Mesenchymal stem cell (in vitro differentiated cells and primary cell): ENCODE measurements around the gene AGAP1.
A peak's percentile ranks its signal among the peaks of the same experiment; 100 is the strongest.

Experiments
- DNase-seq: peaks from one replicate; pipeline ENCODE4 v3.0.0-alpha.2; 2013
- H2AFZ ChIP-seq: one replicate; pipeline ENCODE4 v1.6.1; 2013; ENCODE audit warnings: low read depth, mild to moderate bottlenecking, control low read depth, inconsistent platforms, low read length, moderate library complexity
- H2AK5ac ChIP-seq: 2 replicates; pipeline ENCODE4 v1.6.1; 2013; ENCODE audit warnings: low read length, moderate library complexity, mild to moderate bottlenecking, inconsistent platforms; ENCODE audit not compliant: severe bottlenecking
- H2BK120ac ChIP-seq: one replicate; pipeline ENCODE4 v1.6.1; 2013; ENCODE audit warnings: low read depth, mild to moderate bottlenecking, inconsistent platforms, low read length, moderate library complexity
- H2BK12ac ChIP-seq, 2 experiments: one replicate each; pipeline ENCODE4 v1.6.1; 2013; ENCODE audit warnings: inconsistent platforms in 2 of 2, low read length in 2 of 2, mild to moderate bottlenecking in 2 of 2, moderate library complexity in 2 of 2, control low read depth in 1 of 2
- H2BK15ac ChIP-seq: one replicate; pipeline ENCODE4 v1.6.1; 2013; ENCODE audit warnings: mild to moderate bottlenecking, low read depth, inconsistent platforms; ENCODE audit not compliant: poor library complexity, severe bottlenecking
- H2BK5ac ChIP-seq: 2 replicates; pipeline ENCODE4 v1.6.1; 2013; ENCODE audit warnings: low read depth, mild to moderate bottlenecking, low read length, control low read depth, inconsistent platforms; ENCODE audit not compliant: poor library complexity, severe bottlenecking
- H3K14ac ChIP-seq, 2 experiments: one replicate each; pipeline ENCODE4 v1.6.1; 2013; ENCODE audit warnings: inconsistent platforms in 2 of 2, low read length in 2 of 2, control low read depth in 1 of 2, mild to moderate bottlenecking in 1 of 2, moderate library complexity in 1 of 2
- H3K18ac ChIP-seq, 2 experiments: one replicate each; pipeline ENCODE4 v1.6.1; 2013; ENCODE audit warnings: inconsistent platforms in 2 of 2, low read length in 2 of 2, control low read depth in 1 of 2, low read depth in 1 of 2, mild to moderate bottlenecking in 1 of 2
- H3K23ac ChIP-seq, 2 experiments: one replicate each; pipeline ENCODE4 v1.6.1; 2013; ENCODE audit warnings: inconsistent platforms in 2 of 2, low read length in 2 of 2, mild to moderate bottlenecking in 2 of 2, moderate library complexity in 2 of 2, control low read depth in 1 of 2
- H3K27ac ChIP-seq: 2 replicates; pipeline ENCODE4 v1.5.1; 2013; ENCODE audit warnings: mild to moderate bottlenecking, moderate library complexity, low read length, control low read depth, inconsistent platforms; ENCODE audit not compliant: poor library complexity, severe bottlenecking
- H3K27me3 ChIP-seq, 2 experiments: 2 replicates each; pipeline versions ENCODE4 v1.6.1 to v1.7.0; 2013; ENCODE audit warnings: low read length in 2 of 2, mild to moderate bottlenecking in 2 of 2, moderate library complexity in 2 of 2, control low read depth in 1 of 2, inconsistent platforms in 1 of 2; ENCODE audit not compliant: control insufficient read depth in 1 of 2, insufficient read depth in 1 of 2
- H3K36me3 ChIP-seq, 2 experiments: 2 replicates each; pipeline versions ENCODE4 v1.6.1 to v1.7.0; 2013; ENCODE audit warnings: low read length in 2 of 2, control low read depth in 1 of 2, inconsistent platforms in 1 of 2, low read depth in 1 of 2, mild to moderate bottlenecking in 1 of 2; ENCODE audit not compliant: insufficient read depth in 2 of 2, control insufficient read depth in 1 of 2
- H3K4ac ChIP-seq, 2 experiments: one replicate each; pipeline ENCODE4 v1.6.1; 2013; ENCODE audit warnings: inconsistent platforms in 2 of 2, low read length in 2 of 2, mild to moderate bottlenecking in 2 of 2, moderate library complexity in 2 of 2, control low read depth in 1 of 2, low read depth in 1 of 2
- H3K4me1 ChIP-seq: 2 replicates; pipeline ENCODE4 v1.6.1; 2013; ENCODE audit warnings: low read depth, low read length, control low read depth; ENCODE audit not compliant: control insufficient read depth, insufficient read depth
- H3K4me2 ChIP-seq: 2 replicates; pipeline ENCODE4 v1.6.1; 2013; ENCODE audit warnings: low read length, mild to moderate bottlenecking, inconsistent platforms; ENCODE audit not compliant: poor library complexity, severe bottlenecking
- H3K4me3 ChIP-seq, 2 experiments: 2 replicates each; pipeline versions ENCODE4 v1.5.1 to v1.7.0; 2013; ENCODE audit warnings: low read length in 2 of 2, mild to moderate bottlenecking in 2 of 2, control low read depth in 1 of 2, low read depth in 1 of 2; ENCODE audit not compliant: insufficient read depth in 1 of 2
- H3K79me1 ChIP-seq: replicated peaks from 2 replicates; pipeline ENCODE4 v1.6.1; 2013; ENCODE audit warnings: mild to moderate bottlenecking, control low read depth, low read length, inconsistent platforms; ENCODE audit not compliant: poor library complexity, severe bottlenecking
- H3K9ac ChIP-seq: 2 replicates; pipeline ENCODE4 v1.7.0; 2013; ENCODE audit warnings: mild to moderate bottlenecking, low read length, moderate library complexity
- H3K9me3 ChIP-seq: 2 replicates; pipeline ENCODE4 v1.7.0; 2013; ENCODE audit warnings: mild to moderate bottlenecking, low read length; ENCODE audit not compliant: control insufficient read depth
- H4K8ac ChIP-seq: one replicate; pipeline ENCODE4 v1.6.1; 2013; ENCODE audit warnings: inconsistent platforms, mild to moderate bottlenecking, low read length, moderate library complexity
- H4K91ac ChIP-seq: one replicate; pipeline ENCODE4 v1.6.1; 2013; ENCODE audit warnings: mild to moderate bottlenecking, low read length, inconsistent platforms
- WGBS: methylation state at CpG from one replicate; pipeline ENCODE4 v1.1.7; 2013; ENCODE audit warnings: mixed read lengths; 5-methylcytosine and 5-hydroxymethylcytosine counted together

The AGAP1 gene

DNA sequence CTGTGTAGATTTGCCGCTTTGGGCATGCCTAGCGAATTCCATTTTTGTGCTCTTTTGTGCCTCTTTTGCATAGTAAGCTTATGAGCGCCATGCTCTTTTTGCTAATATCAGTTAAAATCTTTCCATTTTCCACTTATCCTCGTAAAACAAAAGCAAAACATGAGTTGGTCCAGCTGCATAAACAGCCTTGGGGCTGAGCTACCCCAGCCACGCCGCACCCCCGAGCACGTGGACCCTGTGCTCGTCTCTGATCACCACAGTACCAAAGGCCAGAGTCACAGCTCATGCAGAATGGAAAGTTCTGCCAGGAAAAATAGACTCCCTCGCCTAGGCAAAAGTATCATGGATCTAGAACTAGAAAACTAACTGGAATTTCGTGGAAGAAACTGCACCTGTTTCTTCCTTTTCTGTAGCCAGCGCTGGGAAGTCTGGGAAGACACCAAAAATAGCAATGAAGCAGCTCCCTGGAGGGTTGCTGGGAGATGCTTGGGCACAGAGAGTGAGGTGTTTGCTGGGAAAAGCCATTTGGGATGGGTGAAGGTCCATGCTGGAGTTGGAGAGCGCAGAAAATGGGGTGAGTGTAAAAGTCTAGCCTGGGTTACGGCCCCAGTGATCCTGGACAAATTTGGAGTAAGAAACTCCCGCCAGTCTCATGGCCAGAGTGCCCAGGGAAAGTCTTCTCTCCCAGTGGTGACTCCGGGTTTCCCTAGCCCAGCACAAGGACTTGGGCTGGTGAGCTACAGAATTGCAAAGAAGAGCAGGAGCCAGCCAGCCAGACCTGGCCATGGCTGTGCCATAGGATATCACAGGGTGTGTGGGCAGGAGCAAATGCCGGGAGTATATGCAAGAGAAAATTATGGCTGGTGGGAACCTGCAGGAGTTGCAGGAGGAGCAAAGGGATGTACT lies 456.0 kb downstream of the AGAP1 start:
- DNase-seq = no peak
- H2AK5ac ChIP-seq = no peak overlapping the region
- no peaks in the 10 kb centered on the region for H3K27me3 ChIP-seq
- peaks cover 2% of the 10 kb centered on the region for H3K79me1 ChIP-seq
- H2BK15ac ChIP-seq = no peak overlapping the region
- no peak overlapping the region for H2BK12ac ChIP-seq
- 95% methylated on average over 17 of the region's 17 CpGs for WGBS
- no peak overlapping the region for H2BK5ac ChIP-seq
- no peak overlapping the region for H3K4me2 ChIP-seq
- H3K4ac ChIP-seq = no peak overlapping the region
- peaks cover 8% of the 10 kb centered on the region for H3K4me1 ChIP-seq
- no peak overlapping the region for H3K23ac ChIP-seq
- no peak overlapping the region for H3K14ac ChIP-seq
- H2AFZ ChIP-seq = no peak overlapping the region
- no peak overlapping the region for H3K9ac ChIP-seq
- H4K8ac ChIP-seq = no peak overlapping the region
- no peak overlapping the region for H3K27ac ChIP-seq
- no peak overlapping the region for H3K18ac ChIP-seq
- no peak overlapping the region for H2BK120ac ChIP-seq
- H3K36me3 ChIP-seq = peaks cover 0 to 3% of the 10 kb centered on the region in 2 experiments
- no peaks in the 10 kb centered on the region for H3K9me3 ChIP-seq
- no peak overlapping the region for H4K91ac ChIP-seq
- H3K4me3 ChIP-seq = no peak overlapping the region

GRCh38 chr2:235950473-235950809 lies 456.6 kb downstream of the AGAP1 start:
- WGBS = 39% methylated on average over 2 of the region's 3 CpGs
- Histone ChIP-seq H2BK5ac (no peak overlapping the region), H3K4ac (no peak overlapping the region), H3K36me3 (peaks cover 3 to 6% of the 10 kb centered on the region in 2 experiments), H3K27ac (no peak overlapping the region), H3K9ac (no peak overlapping the region), H3K18ac (no peak overlapping the region), H3K9me3 (no peaks in the 10 kb centered on the region), H4K8ac (no peak overlapping the region), H2AK5ac (no peak overlapping the region), H2BK15ac (no peak overlapping the region), H3K4me3 (no peak overlapping the region), H2BK120ac (no peak overlapping the region), H3K23ac (no peak overlapping the region), H3K27me3 (no peaks in the 10 kb centered on the region), H3K4me2 (no peak overlapping the region), H3K79me1 (peaks cover 2% of the 10 kb centered on the region), H4K91ac (no peak overlapping the region), H3K4me1 (peaks cover 8% of the 10 kb centered on the region), H3K14ac (no peak overlapping the region), H2AFZ (no peak overlapping the region), H2BK12ac (no peak overlapping the region)
- no peak for DNase-seq

DNA sequence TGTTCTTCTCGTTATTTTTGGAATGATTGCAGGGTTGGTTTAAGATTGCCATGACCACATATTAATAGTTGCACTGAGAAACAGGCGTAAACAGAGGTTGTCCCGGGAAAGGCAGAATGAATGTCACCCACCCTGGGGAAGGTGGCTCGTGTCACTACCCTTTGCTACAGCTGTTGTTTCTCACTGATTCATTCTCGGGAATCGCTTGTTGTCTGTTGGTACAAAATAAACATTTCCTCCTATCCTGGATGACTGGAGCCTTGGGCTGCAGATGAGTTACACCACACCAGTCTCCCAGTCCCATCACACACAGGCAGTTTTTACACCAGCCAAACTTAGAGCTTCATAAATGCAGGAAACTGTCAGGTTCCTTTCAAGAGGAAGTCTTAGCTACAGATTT lies 457.6 kb downstream of the AGAP1 start:
- H3K79me1 ChIP-seq = peaks cover 2% of the 10 kb centered on the region
- no peak overlapping the region for H2BK120ac ChIP-seq
- no peak overlapping the region for H3K4me3 ChIP-seq
- H3K36me3 ChIP-seq = peaks cover 3 to 6% of the 10 kb centered on the region in 2 experiments
- H3K23ac ChIP-seq = no peak overlapping the region
- no peak overlapping the region for H3K4me2 ChIP-seq
- H3K9me3 ChIP-seq = no peaks in the 10 kb centered on the region
- no peak overlapping the region for H2BK15ac ChIP-seq
- no peak overlapping the region for H4K91ac ChIP-seq
- H3K4ac ChIP-seq = no peak overlapping the region
- peak; percentile 50 for DNase-seq
- peaks cover 8% of the 10 kb centered on the region for H3K4me1 ChIP-seq
- no peak overlapping the region for H3K18ac ChIP-seq
- H2BK12ac ChIP-seq = no peak overlapping the region
- no peak overlapping the region for H3K27ac ChIP-seq
- no peak overlapping the region for H2BK5ac ChIP-seq
- H2AK5ac ChIP-seq = no peak overlapping the region
- no peak overlapping the region for H4K8ac ChIP-seq
- WGBS = 52% methylated on average over 6 of the region's 6 CpGs
- no peak overlapping the region for H3K9ac ChIP-seq
- H3K27me3 ChIP-seq = no peaks in the 10 kb centered on the region
- H3K14ac ChIP-seq = no peak overlapping the region
- H2AFZ ChIP-seq = no peak overlapping the region

DNA sequence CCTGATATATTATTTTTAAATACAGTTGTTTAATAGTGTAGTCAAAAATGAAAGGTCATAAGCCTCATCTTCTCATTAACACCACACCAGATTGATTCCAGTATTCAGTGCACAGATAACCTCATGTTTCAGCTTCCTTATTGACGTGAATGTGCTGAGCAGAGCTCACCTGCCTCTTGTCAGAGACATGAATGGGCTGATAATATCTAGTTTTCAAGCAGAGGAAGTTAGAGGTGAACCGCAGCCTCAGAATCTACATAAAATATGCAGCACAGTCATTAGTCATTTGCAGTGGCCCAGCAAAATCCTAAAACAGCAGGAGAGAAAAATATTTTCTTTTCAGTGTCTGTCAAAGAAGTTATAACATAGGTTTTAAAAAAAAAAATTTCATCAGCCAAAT lies 458.1 kb downstream of the AGAP1 start:
- Histone ChIP-seq H3K9ac (no peak overlapping the region), H3K9me3 (no peaks in the 10 kb centered on the region), H2BK15ac (no peak overlapping the region), H2AFZ (no peak overlapping the region), H3K4me2 (no peak overlapping the region), H3K4ac (no peak overlapping the region), H3K36me3 (peaks cover 3 to 6% of the 10 kb centered on the region in 2 experiments), H2BK120ac (no peak overlapping the region), H4K91ac (no peak overlapping the region), H3K23ac (no peak overlapping the region), H4K8ac (no peak overlapping the region), H3K27me3 (no peaks in the 10 kb centered on the region), H3K4me3 (no peak overlapping the region), H3K27ac (no peak overlapping the region), H3K79me1 (peaks cover 2% of the 10 kb centered on the region), H2AK5ac (no peak overlapping the region), H2BK5ac (no peak overlapping the region), H3K4me1 (peaks cover 6% of the 10 kb centered on the region), H2BK12ac (no peak overlapping the region), H3K18ac (no peak overlapping the region), H3K14ac (no peak overlapping the region)
- no peak for DNase-seq
- 0% methylated on average over 1 of the region's 2 CpGs for WGBS
